HG03442 (cell line): ENCODE measurements around the gene C6orf47.

Experiments used
- ATAC-seq: cut with Tn5 transposase; IDR thresholded peaks from one replicate; pipeline ENCODE4 v1.9.1; 2021; ENCODE audit warnings: mild to moderate bottlenecking, moderate library complexity; ENCODE audit not compliant: unreplicated experiment

C6orf47 gene

DNA sequence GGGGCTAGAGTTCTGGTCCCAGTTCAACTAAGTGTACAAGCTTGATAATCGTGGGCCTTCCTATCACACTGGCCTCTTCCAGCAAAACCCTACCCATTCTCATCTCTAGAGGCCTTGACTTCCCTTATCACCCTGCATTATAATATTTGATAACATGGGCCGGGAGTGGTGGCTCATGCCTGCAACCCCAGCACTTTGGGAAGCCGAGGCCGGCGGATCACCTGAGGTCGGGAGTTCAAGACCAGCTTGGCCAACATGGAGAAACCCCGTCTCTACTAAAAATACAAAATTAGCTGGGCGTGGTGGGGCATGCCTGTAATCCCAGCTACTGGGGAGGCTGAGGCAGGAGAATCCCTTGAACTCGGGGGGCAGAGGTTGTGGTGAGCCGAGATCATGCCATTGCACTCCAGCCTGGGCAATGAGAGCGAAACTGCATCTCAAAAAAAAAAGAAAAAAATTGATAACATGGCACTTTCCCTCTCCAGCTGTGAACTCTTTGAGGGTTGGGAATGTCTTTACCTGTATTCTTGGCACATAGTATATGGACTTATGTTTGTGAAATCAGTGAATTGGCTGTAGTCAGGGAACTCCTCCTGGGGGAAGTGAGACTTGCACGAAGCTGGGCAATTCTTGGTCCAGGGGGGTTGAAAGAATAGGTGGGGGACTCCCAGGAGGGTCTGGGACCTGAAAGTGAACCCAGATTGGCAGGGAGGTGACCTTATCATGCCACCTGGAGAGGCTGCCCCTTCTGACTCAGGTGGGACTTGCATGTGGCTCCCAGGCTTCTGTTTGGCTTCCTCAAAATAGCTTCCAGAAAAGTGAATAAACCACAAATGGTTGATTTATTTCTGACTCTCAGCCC, 915 bp upstream of the C6orf47 start:
- ATAC-seq = no peak

DNA sequence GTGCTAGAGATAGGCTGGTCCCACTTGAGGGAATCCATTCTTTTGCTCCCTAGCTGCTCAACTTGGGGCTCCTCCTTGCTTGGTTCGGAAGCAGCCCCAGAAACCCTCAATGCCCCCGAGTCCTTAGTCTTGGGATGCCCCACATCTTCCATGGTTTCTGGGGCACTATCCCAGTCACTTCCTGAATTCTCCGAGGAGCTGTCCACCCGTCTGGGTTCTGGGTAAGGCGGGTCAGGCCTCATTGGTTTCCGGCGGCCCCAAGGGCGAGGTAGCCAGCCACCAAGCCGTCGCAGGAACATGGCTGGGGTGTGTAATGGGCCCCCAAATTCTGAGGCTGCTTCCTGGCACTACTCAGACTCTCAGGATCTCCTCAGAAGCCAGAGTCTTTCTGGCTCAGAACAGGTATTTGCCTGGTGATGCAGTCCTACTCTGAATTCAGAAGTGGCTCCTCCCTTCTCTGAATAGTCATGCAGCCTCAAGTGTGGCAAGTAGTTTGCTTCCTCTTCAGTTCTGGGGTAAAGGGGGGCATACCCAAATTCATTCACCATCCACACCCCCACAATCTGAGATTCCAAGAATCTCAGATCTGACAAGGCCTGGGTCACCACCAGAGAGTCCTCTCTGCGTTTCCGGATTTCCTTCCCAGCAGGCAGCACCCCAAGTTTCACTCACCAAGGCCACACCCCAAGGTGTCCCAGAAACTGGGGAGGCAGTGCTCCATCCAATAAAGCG, 763 bp downstream of the C6orf47 start:
- ATAC-seq = no peak

- no peak for ATAC-seq
Measured at GRCh38 chr6:31658983-31659648, 1.5 kb downstream of the C6orf47 start.

- ATAC-seq = no peak
Measured at GRCh38 chr6:31658158-31658688, 2.4 kb downstream of the C6orf47 start.

GRCh38 chr6:31657406-31658157, 3.0 kb downstream of the C6orf47 start:
- no peak for ATAC-seq

DNA sequence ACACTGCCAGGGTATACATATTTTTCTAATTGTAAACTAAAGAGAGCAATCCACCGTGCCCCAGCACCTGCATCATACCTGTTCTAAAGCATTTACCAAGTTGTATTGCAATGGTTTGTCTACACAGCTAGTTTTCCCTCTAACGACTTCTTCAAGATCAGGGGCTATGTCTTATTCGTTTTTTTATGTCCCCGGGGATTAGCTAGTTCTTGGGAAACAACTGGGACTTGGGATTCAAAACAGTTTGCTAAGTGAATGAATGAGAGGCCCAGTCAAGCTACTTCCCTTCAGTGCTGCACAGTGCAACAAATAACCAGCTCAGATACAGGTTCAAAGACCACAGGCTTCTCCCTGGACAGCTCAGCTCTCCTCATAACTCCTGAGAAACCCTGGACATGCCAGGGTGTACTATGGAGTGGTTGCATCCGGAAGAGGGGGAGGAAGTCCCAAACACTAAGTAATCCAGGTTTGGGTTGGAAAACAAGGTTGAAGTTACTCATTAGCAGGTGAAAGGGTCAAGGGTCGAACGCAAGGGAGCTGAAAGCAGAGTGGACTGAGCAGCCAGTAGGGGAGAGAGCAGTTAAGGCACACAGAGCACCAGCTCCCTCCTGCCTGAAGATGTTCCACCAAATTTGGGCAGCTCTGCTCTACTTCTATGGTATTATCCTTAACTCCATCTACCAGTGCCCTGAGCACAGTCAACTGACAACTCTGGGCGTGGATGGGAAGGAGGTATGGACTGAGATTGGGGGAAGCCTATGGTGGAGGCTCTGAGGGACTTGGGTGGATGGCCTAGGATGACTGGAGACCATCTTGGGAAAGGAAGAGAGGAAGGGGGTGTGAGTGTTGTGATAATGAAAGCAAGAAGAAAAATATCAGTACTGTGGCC, 5.0 kb downstream of the C6orf47 start, which contains the start of gene APOM:
TSS of gene APOM (plus strand) at position 546 of the 889 bp plus-strand sequence. CDS start at position 619, 73 bp downstream.
- ATAC-seq = no peak

- ATAC-seq = no peak
Measured at GRCh38 chr6:31654574-31655348, 5.8 kb downstream of the C6orf47 start.

- peak; percentile 38 for ATAC-seq
Measured at GRCh38 chr6:31652925-31653724, 7.5 kb downstream of the C6orf47 start.

GRCh38 chr6:31651602-31652191, 8.9 kb downstream of the C6orf47 start:
- ATAC-seq = peak; percentile 40

- ATAC-seq = no peak
Measured at GRCh38 chr6:31645325-31645724, 15.3 kb downstream of the C6orf47 start.

GRCh38 chr6:31643818-31644454, 16.6 kb downstream of the C6orf47 start:
- ATAC-seq = no peak

GRCh38 chr6:31642798-31643570, 17.6 kb downstream of the C6orf47 start:
- no peak for ATAC-seq

DNA sequence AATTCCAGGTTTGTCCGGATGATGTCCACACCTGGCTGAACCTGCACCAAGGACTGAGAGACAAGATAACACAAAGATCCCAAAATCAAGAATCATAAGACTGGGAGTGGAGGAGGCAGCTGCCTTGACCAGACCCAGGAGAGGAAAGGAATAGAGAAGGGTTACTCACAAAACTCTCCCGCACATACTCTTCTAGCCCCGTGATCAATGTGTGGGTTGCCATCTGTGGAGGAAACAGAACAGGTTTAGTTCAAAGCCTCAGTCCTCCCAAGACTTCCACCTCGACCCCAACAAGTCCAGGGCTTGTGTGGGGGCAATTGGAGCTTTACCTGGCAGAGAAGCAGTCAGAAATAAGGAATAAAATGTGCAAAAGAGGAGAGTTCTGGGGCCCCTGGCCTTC, 19.2 kb downstream of the C6orf47 start:
- ATAC-seq = no peak

GRCh38 chr6:31640612-31641011, 20.0 kb downstream of the C6orf47 start:
- ATAC-seq = no peak

DNA sequence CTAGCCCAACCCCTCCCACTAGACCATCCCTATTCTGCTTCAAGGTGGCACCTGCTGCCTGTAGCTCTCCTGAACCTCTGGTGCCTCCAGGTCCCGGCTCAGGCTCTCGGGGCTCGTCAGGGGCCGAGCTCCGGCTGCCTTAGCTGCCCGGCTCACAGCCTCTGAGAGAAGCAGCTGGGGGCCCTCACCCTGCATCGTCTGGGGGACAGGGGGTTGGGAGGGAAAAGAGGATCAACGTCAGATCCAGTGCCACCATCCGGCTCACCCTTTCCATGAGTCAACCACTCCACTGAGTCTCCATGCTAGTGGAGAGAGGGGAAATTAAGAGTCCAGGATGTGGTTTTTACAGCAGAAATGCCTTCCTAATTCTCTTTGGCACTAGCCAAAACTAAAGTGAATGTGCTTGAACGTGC, 21.1 kb downstream of the C6orf47 start:
- no peak for ATAC-seq

DNA sequence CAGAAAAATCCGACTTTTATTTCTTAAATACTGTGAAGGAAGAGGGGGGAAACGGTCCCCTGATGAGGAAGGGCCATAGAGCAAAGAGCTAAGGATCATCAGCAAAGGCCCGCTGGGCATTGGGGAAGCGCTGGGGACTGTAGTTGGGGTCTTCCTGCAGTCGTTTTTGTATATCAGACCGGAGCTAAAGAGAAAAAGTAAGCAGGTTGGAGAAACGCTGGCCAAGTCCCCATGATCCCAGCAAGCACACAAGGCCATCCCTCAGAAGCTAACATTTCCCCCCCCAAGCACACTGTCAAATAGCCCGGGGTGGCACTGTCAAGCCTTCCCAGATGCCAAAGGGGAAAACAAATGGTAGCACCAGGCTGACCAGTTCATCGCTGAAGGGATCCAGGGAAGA, 21.5 kb downstream of the C6orf47 start:
- ATAC-seq = no peak
